ENCODE data around the gene IL31RA. TPM values are rescaled to one million over a fixed set of nuclear protein-coding genes. Genes with fewer than 3 reads are reported as not detected.

The IL31RA gene
- total and polyA plus RNA-seq, 2 of the 13 experiments (the other 11 are each of a cell fraction or from before 2014, with no cell fraction given): not detected

DNA sequence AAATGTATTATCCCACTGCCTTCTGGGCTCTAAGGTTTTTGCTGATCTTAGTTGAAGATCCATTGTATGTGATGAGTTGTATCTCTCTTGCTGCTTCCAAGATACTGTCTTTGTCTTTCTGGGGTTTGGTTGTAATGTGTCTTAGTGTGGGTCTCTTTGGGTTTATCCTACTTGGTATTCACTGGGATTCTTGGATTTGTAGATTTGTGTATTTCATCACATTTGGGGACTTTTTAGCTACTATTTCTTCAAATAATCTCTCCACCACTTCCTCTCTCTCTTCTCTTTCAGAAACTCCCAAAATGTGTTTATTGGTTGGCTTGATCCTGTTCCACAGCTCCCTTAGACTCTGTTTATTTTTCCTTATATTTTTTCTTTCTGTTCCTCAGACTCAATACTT lies 26.5 kb downstream of the IL31RA start:
- no peak for ATAC-seq
- Histone ChIP-seq H3K9me3 (ENCODE audit: low read length) (no peaks in the 10 kb centered on the region), H2AFZ (ENCODE audit: low read length) (no peak overlapping the region), H3K4me2 (ENCODE audit: low read depth, low read length) (no peak overlapping the region), H4K20me1 (ENCODE audit: insufficient read depth, low read length) (no peaks in the 10 kb centered on the region), H3K9ac (ENCODE audit: insufficient read depth, low read depth, low read length) (no peak overlapping the region), H3K27me3 (ENCODE audit: control insufficient read depth in 1 of 2, insufficient read depth in 2 of 2, low read length in 2 of 2) (no peaks in the 10 kb centered on the region), H3K36me3 (replicated peaks in 1 of 2; ENCODE audit: control insufficient read depth in 1 of 2, insufficient read depth in 2 of 2, low read length in 2 of 2) (no peaks in the 10 kb centered on the region), H3K27ac (ENCODE audit: extremely low read length, insufficient read depth, low read length) (no peak overlapping the region), H3K79me2 (ENCODE audit: insufficient read depth, low read length) (no peaks in the 10 kb centered on the region), H3K4me1 (ENCODE audit: insufficient read depth, low read length) (no peaks in the 10 kb centered on the region), H3K4me3 (replicated peaks in 1 of 3; ENCODE audit: insufficient read depth in 1 of 3, low read depth in 2 of 3, low read length in 3 of 3) (no peak overlapping the region)
- no TSS peak for BruUV-seq (replicated peaks)
- FAIRE-seq: no peak
- no peak for TF ChIP-seq RBAK (CRISPR knock-in tag; IDR thresholded peaks at IDR 0.05)
- no peak for TF ChIP-seq SNAI1 (CRISPR knock-in tag; IDR thresholded peaks at IDR 0.05; ENCODE audit: borderline replicate concordance)
- no peak for TF ChIP-seq ZNF180 (CRISPR knock-in tag; IDR thresholded peaks at IDR 0.05; ENCODE audit: borderline replicate concordance, low read depth)
- TF ChIP-seq ZNF883 (CRISPR knock-in tag; IDR thresholded peaks at IDR 0.05; ENCODE audit: not compliant biosample characterization): no peak
- TF ChIP-seq CEBPB (IDR thresholded peaks at IDR 0.05; ENCODE audit: borderline replicate concordance, low read depth, low read length): no peak
- no peak for TF ChIP-seq SIX1 (CRISPR knock-in tag; IDR thresholded peaks at IDR 0.05; ENCODE audit: borderline replicate concordance)
- no peak for TF ChIP-seq SRSF4 (IDR thresholded peaks at IDR 0.05; ENCODE audit: low read depth, low read length, poor library complexity, severe bottlenecking)
- TF ChIP-seq NR2F1 (CRISPR knock-in tag; IDR thresholded peaks at IDR 0.05): no peak
- TF ChIP-seq ZNF446 (CRISPR knock-in tag; IDR thresholded peaks at IDR 0.05): no peak
- CTCF ChIA-PET (ENCODE audit: low intra/inter-chr PET ratio, low total read pairs): no interaction called here
- intact Hi-C loops (cut with micrococcal nuclease; ENCODE audit: unreplicated experiment): no loop called here
- in situ Hi-C loops (cut with HindIII; ENCODE audit: extremely low pct_ligation_motif_present, low pct_unique_long_range_greater_than_20kb): no loop called here
- POLR2A ChIA-PET: no interaction called here
- no peak for DNase-seq (ENCODE audit: low spot score)

DNA sequence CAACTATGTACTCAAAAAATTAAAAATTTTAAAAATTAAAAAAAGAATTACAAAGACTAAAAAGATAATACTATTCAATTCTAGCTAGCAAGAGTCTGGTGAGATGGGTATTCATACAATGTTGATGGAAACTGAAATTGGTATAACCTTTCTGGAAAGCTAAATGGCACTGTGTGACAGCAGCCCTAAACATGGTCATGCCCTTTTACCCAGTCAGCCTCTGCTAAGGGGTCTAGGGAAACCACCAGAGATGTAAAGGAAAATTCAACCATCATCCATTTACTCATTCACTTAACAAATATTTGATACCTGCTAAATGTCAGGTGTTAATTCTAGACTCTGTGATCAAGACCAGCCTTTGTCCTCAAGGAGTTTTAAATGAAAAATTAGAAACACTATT lies 29.3 kb downstream of the IL31RA start:
- Histone ChIP-seq H3K4me3 (replicated peaks in 1 of 3; ENCODE audit: insufficient read depth in 1 of 3, low read depth in 2 of 3, low read length in 3 of 3) (no peak overlapping the region), H3K79me2 (ENCODE audit: insufficient read depth, low read length) (no peaks in the 10 kb centered on the region), H3K4me2 (ENCODE audit: low read depth, low read length) (no peak overlapping the region), H3K4me1 (ENCODE audit: insufficient read depth, low read length) (peaks cover 6% of the 10 kb centered on the region; the same call in 1 of the 2 replicates), H3K27me3 (ENCODE audit: control insufficient read depth in 1 of 2, insufficient read depth in 2 of 2, low read length in 2 of 2) (no peaks in the 10 kb centered on the region), H2AFZ (ENCODE audit: low read length) (no peak overlapping the region), H3K9me3 (ENCODE audit: low read length) (no peaks in the 10 kb centered on the region), H3K27ac (ENCODE audit: extremely low read length, insufficient read depth, low read length) (no peak overlapping the region), H3K9ac (ENCODE audit: insufficient read depth, low read depth, low read length) (no peak overlapping the region), H3K36me3 (replicated peaks in 1 of 2; ENCODE audit: control insufficient read depth in 1 of 2, insufficient read depth in 2 of 2, low read length in 2 of 2) (no peaks in the 10 kb centered on the region), H4K20me1 (ENCODE audit: insufficient read depth, low read length) (no peaks in the 10 kb centered on the region)
- ATAC-seq (no peak), FAIRE-seq (no peak), DNase-seq (ENCODE audit: low spot score) (no peak)
- in situ Hi-C loops (cut with HindIII; ENCODE audit: extremely low pct_ligation_motif_present, low pct_unique_long_range_greater_than_20kb) (no loop called here), intact Hi-C loops (cut with micrococcal nuclease; ENCODE audit: unreplicated experiment) (no loop called here)
- BruUV-seq (replicated peaks): no TSS peak
- CTCF ChIA-PET (ENCODE audit: low intra/inter-chr PET ratio, low total read pairs): no interaction called here
- POLR2A ChIA-PET: no interaction called here
- TF ChIP-seq ZIK1 (CRISPR knock-in tag; IDR thresholded peaks at IDR 0.05; ENCODE audit: borderline replicate concordance, low read depth) (no peak), PRMT3 (CRISPR knock-in tag; IDR thresholded peaks at IDR 0.05; ENCODE audit: borderline replicate concordance, low read depth) (no peak), ZNF225 (CRISPR knock-in tag; IDR thresholded peaks at IDR 0.05) (no peak), TBX2 (CRISPR knock-in tag; IDR thresholded peaks at IDR 0.05; ENCODE audit: borderline replicate concordance) (no peak), ZNF180 (CRISPR knock-in tag; IDR thresholded peaks at IDR 0.05; ENCODE audit: borderline replicate concordance, low read depth) (no peak), ZNF10 (CRISPR knock-in tag; IDR thresholded peaks at IDR 0.05; ENCODE audit: borderline replicate concordance, low read depth) (no peak), LBX2 (CRISPR knock-in tag; IDR thresholded peaks at IDR 0.05; ENCODE audit: borderline replicate concordance) (no peak), ZNF773 (CRISPR knock-in tag; IDR thresholded peaks at IDR 0.05; ENCODE audit: borderline replicate concordance) (no peak), ZNF747 (CRISPR knock-in tag; IDR thresholded peaks at IDR 0.05; ENCODE audit: borderline replicate concordance) (no peak), ZNF816 (CRISPR knock-in tag; IDR thresholded peaks at IDR 0.05; ENCODE audit: borderline replicate concordance) (no peak)
- TF ChIP-seq, protein P1, sequence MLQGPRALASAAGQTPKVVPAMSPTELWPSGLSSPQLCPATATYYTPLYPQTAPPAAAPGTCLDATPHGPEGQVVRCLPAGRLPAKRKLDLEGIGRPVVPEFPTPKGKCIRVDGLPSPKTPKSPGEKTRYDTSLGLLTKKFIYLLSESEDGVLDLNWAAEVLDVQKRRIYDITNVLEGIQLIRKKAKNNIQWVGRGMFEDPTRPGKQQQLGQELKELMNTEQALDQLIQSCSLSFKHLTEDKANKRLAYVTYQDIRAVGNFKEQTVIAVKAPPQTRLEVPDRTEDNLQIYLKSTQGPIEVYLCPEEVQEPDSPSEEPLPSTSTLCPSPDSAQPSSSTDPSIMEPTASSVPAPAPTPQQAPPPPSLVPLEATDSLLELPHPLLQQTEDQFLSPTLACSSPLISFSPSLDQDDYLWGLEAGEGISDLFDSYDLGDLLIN (CRISPR knock-in tag; IDR thresholded peaks at IDR 0.05; ENCODE audit: borderline replicate concordance): no peak

Data from HepG2 (cell line).